ENCODE measurements around the gene SNX18. TPM values are rescaled to one million over a fixed set of nuclear protein-coding genes. Genes with fewer than 3 reads are reported as not detected.
A peak's percentile ranks its signal among the peaks of the same experiment; 100 is the strongest.

Gene SNX18, protein sequence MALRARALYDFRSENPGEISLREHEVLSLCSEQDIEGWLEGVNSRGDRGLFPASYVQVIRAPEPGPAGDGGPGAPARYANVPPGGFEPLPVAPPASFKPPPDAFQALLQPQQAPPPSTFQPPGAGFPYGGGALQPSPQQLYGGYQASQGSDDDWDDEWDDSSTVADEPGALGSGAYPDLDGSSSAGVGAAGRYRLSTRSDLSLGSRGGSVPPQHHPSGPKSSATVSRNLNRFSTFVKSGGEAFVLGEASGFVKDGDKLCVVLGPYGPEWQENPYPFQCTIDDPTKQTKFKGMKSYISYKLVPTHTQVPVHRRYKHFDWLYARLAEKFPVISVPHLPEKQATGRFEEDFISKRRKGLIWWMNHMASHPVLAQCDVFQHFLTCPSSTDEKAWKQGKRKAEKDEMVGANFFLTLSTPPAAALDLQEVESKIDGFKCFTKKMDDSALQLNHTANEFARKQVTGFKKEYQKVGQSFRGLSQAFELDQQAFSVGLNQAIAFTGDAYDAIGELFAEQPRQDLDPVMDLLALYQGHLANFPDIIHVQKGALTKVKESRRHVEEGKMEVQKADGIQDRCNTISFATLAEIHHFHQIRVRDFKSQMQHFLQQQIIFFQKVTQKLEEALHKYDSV
- total RNA-seq (108 and 120 TPM in 2 replicates), polyA plus RNA-seq (8.7 and 15.6 TPM in 2 replicates)

DNA sequence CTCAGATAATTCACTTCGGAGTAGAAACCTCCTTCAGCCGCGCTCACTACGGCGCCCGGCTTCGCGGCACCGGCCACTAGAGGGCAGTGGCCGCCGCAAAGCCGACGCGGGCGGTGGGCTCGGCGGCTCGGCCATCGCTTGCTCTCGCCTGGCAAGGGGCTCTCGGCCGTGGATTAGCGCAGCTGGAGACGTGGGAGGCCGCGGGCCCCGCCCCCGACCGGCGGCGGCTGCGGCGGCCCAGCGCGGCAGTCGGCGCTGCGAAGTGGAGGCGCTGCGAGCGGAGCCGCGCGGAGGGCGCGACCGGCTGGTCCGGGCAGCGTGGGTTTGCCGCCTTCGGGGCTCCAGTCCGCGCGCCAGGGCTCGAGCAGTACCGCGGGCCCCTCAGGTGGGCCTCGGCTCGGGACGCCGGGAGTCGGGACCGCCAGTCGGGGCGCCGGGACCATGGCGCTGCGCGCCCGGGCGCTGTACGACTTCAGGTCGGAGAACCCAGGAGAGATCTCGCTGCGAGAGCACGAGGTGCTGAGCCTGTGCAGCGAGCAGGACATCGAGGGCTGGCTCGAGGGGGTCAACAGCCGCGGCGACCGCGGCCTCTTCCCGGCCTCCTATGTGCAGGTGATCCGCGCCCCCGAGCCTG lies at the start of gene SNX18:
Gene SNX18, plus strand, starts transcription at position 248 of the 634 bp plus-strand sequence. Its CDS starts 194 bp downstream, at position 442.
- Histone ChIP-seq H3K36me3 (no peaks in the 10 kb centered on the region), H3K4me1 (ENCODE audit: low read depth) (peaks cover 18% of the 10 kb centered on the region), H3K4me3 (peak within 1 kb of the TSS; percentile 86), H3K27ac (peak within 1 kb of the TSS; percentile 93), H3K27me3 (no peaks in the 10 kb centered on the region), H3K9me3 (ENCODE audit: low read depth) (no peaks in the 10 kb centered on the region)
- DNase-seq (ENCODE audit: low read depth in 1 of 2, low spot score in 1 of 2): peak; percentile 96 to 97
- TF ChIP-seq, protein P1, sequence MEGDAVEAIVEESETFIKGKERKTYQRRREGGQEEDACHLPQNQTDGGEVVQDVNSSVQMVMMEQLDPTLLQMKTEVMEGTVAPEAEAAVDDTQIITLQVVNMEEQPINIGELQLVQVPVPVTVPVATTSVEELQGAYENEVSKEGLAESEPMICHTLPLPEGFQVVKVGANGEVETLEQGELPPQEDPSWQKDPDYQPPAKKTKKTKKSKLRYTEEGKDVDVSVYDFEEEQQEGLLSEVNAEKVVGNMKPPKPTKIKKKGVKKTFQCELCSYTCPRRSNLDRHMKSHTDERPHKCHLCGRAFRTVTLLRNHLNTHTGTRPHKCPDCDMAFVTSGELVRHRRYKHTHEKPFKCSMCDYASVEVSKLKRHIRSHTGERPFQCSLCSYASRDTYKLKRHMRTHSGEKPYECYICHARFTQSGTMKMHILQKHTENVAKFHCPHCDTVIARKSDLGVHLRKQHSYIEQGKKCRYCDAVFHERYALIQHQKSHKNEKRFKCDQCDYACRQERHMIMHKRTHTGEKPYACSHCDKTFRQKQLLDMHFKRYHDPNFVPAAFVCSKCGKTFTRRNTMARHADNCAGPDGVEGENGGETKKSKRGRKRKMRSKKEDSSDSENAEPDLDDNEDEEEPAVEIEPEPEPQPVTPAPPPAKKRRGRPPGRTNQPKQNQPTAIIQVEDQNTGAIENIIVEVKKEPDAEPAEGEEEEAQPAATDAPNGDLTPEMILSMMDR (IDR thresholded peaks at IDR 0.05; ENCODE audit: low read depth, low read length): peak; percentile 88

DNA sequence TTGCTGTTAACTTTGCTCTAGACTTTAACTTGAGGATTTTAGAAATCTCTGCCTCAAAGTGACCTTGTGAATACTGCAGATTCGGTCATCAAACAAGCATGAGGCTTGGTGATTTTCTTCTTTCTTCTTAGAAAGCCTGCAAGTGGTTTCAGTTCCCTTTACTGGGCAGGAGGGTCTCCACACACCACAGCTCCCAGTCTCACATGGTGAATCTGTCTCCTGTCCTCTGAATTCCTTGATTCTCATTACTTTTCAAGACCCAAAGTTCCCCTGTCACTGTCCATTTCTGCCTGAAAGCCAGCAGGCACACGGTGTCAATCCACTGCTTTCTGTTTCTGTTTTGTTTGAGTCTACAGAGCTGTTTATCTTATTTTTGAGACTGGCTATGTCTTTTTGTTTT lies 47.9 kb upstream of the SNX18 start:
- Histone ChIP-seq H3K9me3 (ENCODE audit: low read depth) (no peaks in the 10 kb centered on the region), H3K4me1 (ENCODE audit: low read depth) (peaks cover 36% of the 10 kb centered on the region), H3K27ac (peak overlapping the region; percentile 72), H3K27me3 (no peaks in the 10 kb centered on the region), H3K36me3 (no peaks in the 10 kb centered on the region), H3K4me3 (no peak overlapping the region)
- TF ChIP-seq, protein P1 (IDR thresholded peaks at IDR 0.05; ENCODE audit: low read depth, low read length): no peak
- peak in 1 of 2 donors; percentile 21 for DNase-seq (ENCODE audit: low read depth in 1 of 2, low spot score in 1 of 2)

DNA sequence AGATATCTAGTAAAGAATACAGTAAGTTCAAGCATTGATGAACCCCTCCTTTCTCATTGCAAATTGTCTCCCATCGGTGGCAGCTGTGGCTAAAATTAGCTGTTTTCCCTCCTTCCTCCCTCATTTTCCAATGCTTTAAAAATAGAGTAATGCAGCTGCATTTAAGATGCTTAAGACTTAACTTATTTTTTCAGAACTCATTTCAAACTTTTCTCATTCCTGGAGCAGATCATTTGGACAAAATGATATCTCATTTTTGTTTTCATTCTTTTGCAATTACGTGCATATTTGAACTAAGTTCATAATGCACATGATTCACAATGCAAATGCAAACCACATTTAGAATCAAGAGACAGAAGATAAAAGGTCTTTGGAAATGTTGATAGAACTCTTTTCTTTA lies 47.4 kb upstream of the SNX18 start:
- Histone ChIP-seq H3K36me3 (no peaks in the 10 kb centered on the region), H3K4me1 (ENCODE audit: low read depth) (peaks cover 36% of the 10 kb centered on the region), H3K27ac (peak overlapping the region; percentile 72), H3K9me3 (ENCODE audit: low read depth) (no peaks in the 10 kb centered on the region), H3K27me3 (no peaks in the 10 kb centered on the region), H3K4me3 (no peak overlapping the region)
- TF ChIP-seq, protein P1 (IDR thresholded peaks at IDR 0.05; ENCODE audit: low read depth, low read length): no peak
- DNase-seq (ENCODE audit: low read depth in 1 of 2, low spot score in 1 of 2): peak in 1 of 2 donors; percentile 47

DNA sequence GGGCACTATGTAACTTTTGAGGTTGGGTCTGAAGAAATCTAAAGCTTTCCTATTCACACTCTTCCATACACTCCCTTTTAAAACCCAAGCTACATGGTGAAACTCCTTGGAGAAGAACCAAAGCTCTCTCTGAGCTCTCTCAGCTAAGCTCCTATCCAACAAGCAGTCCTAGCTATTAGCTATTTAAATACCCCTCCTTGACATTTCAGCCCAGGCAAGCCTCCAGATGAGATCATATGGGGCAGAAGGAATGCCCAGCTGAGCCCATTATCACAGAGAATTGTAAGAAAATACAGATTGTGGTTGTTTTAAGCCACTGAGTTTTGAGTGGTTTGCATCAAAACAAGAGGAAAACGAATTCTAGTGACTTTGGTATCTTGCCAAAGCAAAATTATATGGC lies 46.9 kb upstream of the SNX18 start:
- DNase-seq (ENCODE audit: low read depth in 1 of 2, low spot score in 1 of 2): peak in 1 of 2 donors; percentile 86
- Histone ChIP-seq H3K4me1 (ENCODE audit: low read depth) (peaks cover 36% of the 10 kb centered on the region), H3K9me3 (ENCODE audit: low read depth) (no peaks in the 10 kb centered on the region), H3K36me3 (no peaks in the 10 kb centered on the region), H3K4me3 (no peak overlapping the region), H3K27me3 (no peaks in the 10 kb centered on the region), H3K27ac (peak overlapping the region; percentile 36)
- TF ChIP-seq, protein P1 (IDR thresholded peaks at IDR 0.05; ENCODE audit: low read depth, low read length): no peak

DNA sequence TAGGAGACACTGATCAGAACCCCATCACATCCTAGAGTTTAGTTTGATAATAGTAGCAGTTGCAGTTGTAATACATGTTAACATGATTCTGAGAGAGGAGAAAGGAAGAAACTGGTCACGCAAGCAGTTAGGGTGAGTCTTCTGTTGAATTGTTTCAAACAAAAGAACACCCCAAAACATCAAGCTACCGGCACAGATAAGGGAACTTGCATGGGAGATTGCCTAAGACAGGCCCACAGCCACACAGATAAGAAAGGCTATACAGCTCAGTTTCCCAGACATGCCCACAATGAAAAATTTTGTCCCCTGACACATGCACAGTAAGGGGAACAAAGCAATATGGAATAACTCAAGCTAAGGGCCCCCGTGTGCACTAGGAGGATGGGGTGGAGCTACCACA lies 46.2 kb upstream of the SNX18 start:
- TF ChIP-seq, protein P1 (IDR thresholded peaks at IDR 0.05; ENCODE audit: low read depth, low read length): no peak
- Histone ChIP-seq H3K36me3 (no peaks in the 10 kb centered on the region), H3K4me3 (no peak overlapping the region), H3K4me1 (ENCODE audit: low read depth) (peaks cover 33% of the 10 kb centered on the region), H3K27me3 (no peaks in the 10 kb centered on the region), H3K27ac (no peak overlapping the region), H3K9me3 (ENCODE audit: low read depth) (no peaks in the 10 kb centered on the region)
- DNase-seq (ENCODE audit: low read depth in 1 of 2, low spot score in 1 of 2): peak in 1 of 2 donors; percentile 6

All from cardiac muscle cell (in vitro differentiated cells and primary cell).